ENCODE results near the gene PDK1.

The PDK1 gene

DNA sequence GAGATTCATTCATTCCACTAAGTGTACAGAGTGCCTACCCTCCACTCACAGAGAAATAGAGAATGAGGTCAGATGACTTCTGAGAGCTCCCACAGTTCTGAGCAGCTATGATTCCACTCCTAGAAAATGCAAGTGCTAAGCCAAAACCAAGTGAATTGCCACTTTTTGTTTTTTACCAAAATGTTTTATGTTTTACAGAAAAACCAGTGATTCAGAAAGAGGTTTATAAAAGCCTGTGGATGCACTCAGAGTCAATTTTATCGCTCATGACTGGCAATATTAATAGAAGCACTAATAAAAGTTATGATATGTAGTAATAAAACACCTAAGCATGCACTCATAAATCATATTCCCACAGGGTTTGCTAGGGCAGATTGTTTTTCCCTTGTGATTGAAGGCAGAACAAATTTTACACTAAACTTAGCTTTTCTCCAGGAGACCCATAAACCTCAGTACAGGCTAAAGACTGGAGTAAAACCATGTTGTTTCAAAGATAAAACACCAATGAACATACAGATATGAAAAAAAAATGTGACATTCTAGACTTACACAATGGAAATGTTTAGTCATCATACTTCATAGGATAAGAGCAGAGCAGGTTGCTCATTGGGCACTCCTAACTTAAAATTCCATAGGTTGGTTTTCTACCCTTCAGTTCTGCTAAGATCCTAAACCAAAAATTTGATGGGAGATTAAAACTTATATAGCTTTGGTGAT lies 67.5 kb downstream of the PDK1 start:
- no peak for DNase-seq (ENCODE audit: low read depth)
- H3K4me3 ChIP-seq (ENCODE audit: low read depth, low read length) = no peak overlapping the region
- TF ChIP-seq, protein P1, sequence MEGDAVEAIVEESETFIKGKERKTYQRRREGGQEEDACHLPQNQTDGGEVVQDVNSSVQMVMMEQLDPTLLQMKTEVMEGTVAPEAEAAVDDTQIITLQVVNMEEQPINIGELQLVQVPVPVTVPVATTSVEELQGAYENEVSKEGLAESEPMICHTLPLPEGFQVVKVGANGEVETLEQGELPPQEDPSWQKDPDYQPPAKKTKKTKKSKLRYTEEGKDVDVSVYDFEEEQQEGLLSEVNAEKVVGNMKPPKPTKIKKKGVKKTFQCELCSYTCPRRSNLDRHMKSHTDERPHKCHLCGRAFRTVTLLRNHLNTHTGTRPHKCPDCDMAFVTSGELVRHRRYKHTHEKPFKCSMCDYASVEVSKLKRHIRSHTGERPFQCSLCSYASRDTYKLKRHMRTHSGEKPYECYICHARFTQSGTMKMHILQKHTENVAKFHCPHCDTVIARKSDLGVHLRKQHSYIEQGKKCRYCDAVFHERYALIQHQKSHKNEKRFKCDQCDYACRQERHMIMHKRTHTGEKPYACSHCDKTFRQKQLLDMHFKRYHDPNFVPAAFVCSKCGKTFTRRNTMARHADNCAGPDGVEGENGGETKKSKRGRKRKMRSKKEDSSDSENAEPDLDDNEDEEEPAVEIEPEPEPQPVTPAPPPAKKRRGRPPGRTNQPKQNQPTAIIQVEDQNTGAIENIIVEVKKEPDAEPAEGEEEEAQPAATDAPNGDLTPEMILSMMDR (IDR thresholded peaks at IDR 0.05; ENCODE audit: insufficient read depth, low read depth, low read length, missing control alignments) = no peak

DNA sequence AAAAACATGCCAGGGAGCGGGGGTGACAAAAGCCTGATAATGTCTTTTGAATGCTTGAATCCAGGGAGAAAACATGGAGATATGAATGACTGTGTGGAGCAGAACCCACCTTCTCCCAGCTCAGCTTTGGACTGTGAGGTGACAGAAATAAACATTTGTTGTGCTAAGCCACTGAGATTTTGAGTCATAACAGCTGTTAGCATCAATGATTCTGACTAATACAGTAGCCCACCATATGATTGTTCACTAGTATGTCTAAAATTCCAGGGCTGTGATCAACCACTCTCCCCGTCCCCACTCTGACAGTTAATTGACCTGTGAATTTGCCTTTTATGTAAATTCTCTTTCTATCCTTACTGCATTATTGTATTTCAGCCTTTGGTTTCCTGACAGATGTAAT lies 69.1 kb downstream of the PDK1 start:
- no peak overlapping the region for H3K4me3 ChIP-seq (ENCODE audit: low read depth, low read length)
- DNase-seq (ENCODE audit: low read depth) = no peak
- TF ChIP-seq, protein P1 (IDR thresholded peaks at IDR 0.05; ENCODE audit: insufficient read depth, low read depth, low read length, missing control alignments) = no peak

- no peak overlapping the region for H3K4me3 ChIP-seq (ENCODE audit: low read depth, low read length)
- TF ChIP-seq, protein P1 (IDR thresholded peaks at IDR 0.05; ENCODE audit: insufficient read depth, low read depth, low read length, missing control alignments) = no peak
- DNase-seq (ENCODE audit: low read depth) = no peak
These were observed 71.3 kb downstream of the PDK1 start for GRCh38 chr2:172627181-172627580.

DNA sequence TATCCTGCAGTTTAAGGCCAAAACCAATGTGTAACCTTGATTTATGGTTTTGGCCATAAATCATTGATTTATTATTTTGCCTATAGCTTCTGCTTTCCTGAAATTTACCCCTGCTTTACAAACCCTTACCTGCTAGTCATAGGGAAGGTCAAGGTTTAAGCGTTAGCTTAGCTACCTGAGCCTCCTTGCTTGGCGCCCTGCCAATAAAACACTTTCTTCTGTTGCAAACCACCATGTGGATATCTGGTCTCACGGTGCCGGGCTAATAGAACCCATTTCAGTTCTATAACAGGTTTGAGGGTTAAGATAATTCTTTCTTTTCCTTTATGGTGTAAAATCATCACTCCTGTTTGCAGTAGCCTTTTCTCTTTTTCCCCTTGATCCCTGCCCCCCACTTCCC lies 72.2 kb downstream of the PDK1 start:
- no peak for DNase-seq (ENCODE audit: low read depth)
- TF ChIP-seq, protein P1 (IDR thresholded peaks at IDR 0.05; ENCODE audit: insufficient read depth, low read depth, low read length, missing control alignments) = no peak
- H3K4me3 ChIP-seq (ENCODE audit: low read depth, low read length) = no peak overlapping the region

- TF ChIP-seq, protein P1 (IDR thresholded peaks at IDR 0.05; ENCODE audit: insufficient read depth, low read depth, low read length, missing control alignments) = no peak
- no peak for DNase-seq (ENCODE audit: low read depth)
These were observed 73.7 kb downstream of the PDK1 start for GRCh38 chr2:172629586-172629985.

DNA sequence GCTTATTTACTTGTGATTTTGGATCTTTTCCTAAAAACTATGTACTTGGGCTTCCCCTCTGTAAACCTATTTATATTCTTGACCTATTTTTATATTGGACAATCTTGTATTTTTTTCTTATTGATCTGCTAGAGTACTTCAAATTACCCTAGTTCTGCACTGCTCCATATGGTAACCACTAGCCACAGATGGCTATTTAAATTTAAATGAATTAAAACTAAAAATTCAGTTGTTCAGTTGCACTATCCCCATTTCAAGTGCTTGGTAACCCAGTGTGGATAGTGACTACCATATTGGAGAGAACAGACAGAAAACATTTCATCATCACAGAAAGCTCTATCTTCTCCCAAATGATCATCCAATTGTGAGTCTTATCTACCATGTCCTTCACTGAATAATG lies 74.3 kb downstream of the PDK1 start:
- H3K4me3 ChIP-seq (ENCODE audit: low read depth, low read length) = no peak overlapping the region
- TF ChIP-seq, protein P1 (IDR thresholded peaks at IDR 0.05; ENCODE audit: insufficient read depth, low read depth, low read length, missing control alignments) = no peak
- DNase-seq (ENCODE audit: low read depth) = no peak

More at GRCh38 chr2:172629586-172629985, 73.7 kb downstream of the PDK1 start:
- H3K4me3 ChIP-seq (ENCODE audit: low read depth, low read length) = no peak overlapping the region

GRCh38 chr2:172634477-172634876 lies 78.6 kb downstream of the PDK1 start:
- H3K4me3 ChIP-seq (ENCODE audit: low read depth, low read length) = no peak overlapping the region
- TF ChIP-seq, protein P1 (IDR thresholded peaks at IDR 0.05; ENCODE audit: insufficient read depth, low read depth, low read length, missing control alignments) = no peak
- DNase-seq (ENCODE audit: low read depth) = no peak
